Esophagus muscularis mucosa (tissue), 3 donors: ENCODE results near the gene CBFA2T2.

ENCODE experiments used
- POLR2A ChIP-seq: fragments of 450-650 bp; IDR thresholded peaks from one replicate; pipeline ENCODE4 v1.6.1; 2017; ENCODE audit warnings: antibody characterized with exemption, moderate library complexity, mild to moderate bottlenecking, low read depth
- POLR2AphosphoS5 ChIP-seq, 2 donors: sonication (generic); formaldehyde crosslinking; IDR thresholded peaks; one replicate each; pipeline ENCODE4 v1.6.1; 2017; ENCODE audit warnings: antibody characterized with exemption in 2 of 2
- TF ChIP-seq, protein P1 (sequence below), 3 experiments: fragments of 200-600 bp in 2 of 3; fragments of 450-650 bp in 1 of 3; sonication (generic) in 2 of 3; IDR thresholded peaks; one replicate each; pipeline ENCODE4 v1.5.1; 2017 to 2019; ENCODE audit warnings: antibody characterized with exemption in 3 of 3, mild to moderate bottlenecking in 2 of 3, moderate library complexity in 1 of 3

- TF ChIP-seq, protein P1, sequence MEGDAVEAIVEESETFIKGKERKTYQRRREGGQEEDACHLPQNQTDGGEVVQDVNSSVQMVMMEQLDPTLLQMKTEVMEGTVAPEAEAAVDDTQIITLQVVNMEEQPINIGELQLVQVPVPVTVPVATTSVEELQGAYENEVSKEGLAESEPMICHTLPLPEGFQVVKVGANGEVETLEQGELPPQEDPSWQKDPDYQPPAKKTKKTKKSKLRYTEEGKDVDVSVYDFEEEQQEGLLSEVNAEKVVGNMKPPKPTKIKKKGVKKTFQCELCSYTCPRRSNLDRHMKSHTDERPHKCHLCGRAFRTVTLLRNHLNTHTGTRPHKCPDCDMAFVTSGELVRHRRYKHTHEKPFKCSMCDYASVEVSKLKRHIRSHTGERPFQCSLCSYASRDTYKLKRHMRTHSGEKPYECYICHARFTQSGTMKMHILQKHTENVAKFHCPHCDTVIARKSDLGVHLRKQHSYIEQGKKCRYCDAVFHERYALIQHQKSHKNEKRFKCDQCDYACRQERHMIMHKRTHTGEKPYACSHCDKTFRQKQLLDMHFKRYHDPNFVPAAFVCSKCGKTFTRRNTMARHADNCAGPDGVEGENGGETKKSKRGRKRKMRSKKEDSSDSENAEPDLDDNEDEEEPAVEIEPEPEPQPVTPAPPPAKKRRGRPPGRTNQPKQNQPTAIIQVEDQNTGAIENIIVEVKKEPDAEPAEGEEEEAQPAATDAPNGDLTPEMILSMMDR (IDR thresholded peaks at IDR 0.05) = no peak
- no peak for TF ChIP-seq POLR2A
- TF ChIP-seq POLR2AphosphoS5 (IDR thresholded peaks at IDR 0.05) = no peak
Observed at GRCh38 chr20:33673410-33674293, 183.8 kb downstream of the CBFA2T2 start.
